ENCODE results near the gene NHERF2.

Gene NHERF2

DNA sequence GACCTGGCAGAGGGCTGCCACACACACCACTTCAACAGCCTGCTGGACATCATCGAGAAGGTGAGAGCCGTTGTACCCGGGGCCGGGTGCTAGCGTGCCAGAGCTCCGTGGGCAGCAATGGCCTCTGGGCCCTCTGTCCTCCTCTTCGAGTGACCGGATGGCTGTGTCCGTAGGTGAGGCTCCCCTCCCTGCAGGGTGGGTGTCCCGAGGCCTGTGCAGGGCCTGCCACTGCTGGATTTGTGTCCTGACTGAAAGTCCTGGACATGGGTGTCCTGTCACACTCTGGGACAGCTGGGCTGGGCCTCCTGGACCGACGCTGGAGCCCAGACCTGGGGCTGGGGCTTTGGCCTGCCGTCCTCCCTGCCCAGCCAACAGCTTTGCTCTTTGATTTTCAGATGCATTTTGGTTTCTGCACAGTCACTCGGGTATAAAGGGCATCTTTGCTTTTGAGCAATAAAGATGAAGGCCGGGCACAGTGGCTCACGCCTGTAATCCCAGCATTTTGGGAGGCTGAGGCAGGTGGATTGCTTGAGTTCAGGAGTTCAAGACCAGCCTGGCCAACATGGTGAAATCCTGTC is 37.8 kb downstream of the NHERF2 start:
- no peak for DNase-seq (ENCODE audit: low read depth)
- TF ChIP-seq, protein P1, sequence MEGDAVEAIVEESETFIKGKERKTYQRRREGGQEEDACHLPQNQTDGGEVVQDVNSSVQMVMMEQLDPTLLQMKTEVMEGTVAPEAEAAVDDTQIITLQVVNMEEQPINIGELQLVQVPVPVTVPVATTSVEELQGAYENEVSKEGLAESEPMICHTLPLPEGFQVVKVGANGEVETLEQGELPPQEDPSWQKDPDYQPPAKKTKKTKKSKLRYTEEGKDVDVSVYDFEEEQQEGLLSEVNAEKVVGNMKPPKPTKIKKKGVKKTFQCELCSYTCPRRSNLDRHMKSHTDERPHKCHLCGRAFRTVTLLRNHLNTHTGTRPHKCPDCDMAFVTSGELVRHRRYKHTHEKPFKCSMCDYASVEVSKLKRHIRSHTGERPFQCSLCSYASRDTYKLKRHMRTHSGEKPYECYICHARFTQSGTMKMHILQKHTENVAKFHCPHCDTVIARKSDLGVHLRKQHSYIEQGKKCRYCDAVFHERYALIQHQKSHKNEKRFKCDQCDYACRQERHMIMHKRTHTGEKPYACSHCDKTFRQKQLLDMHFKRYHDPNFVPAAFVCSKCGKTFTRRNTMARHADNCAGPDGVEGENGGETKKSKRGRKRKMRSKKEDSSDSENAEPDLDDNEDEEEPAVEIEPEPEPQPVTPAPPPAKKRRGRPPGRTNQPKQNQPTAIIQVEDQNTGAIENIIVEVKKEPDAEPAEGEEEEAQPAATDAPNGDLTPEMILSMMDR (IDR thresholded peaks at IDR 0.05; ENCODE audit: low read depth, low read length, missing control alignments) = no peak
- H3K4me3 ChIP-seq (ENCODE audit: low read depth, low read length) = no peak overlapping the region

DNA sequence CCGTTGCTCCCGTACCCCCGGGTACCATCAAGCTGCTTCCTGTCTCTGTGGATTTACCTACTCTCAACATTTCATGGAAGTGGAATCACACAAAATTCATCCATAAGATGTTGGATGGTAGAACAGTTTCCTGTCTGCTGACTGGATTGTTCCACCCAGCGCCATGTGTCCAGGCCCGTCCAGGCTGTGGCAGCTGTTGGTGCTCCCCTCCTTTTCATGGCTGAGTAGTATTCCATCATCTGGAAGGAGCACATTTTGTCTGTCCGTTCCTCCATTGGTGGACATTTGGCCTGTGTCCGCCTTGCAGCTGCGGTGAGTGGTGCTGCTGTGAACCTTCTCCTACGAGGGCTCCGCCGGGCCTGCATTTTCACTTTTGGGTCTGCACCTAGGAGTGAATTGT is 39.4 kb downstream of the NHERF2 start:
- TF ChIP-seq, protein P1 (IDR thresholded peaks at IDR 0.05; ENCODE audit: low read depth, low read length, missing control alignments) = no peak
- no peak for DNase-seq (ENCODE audit: low read depth)
- H3K4me3 ChIP-seq (ENCODE audit: low read depth, low read length) = no peak overlapping the region

DNA sequence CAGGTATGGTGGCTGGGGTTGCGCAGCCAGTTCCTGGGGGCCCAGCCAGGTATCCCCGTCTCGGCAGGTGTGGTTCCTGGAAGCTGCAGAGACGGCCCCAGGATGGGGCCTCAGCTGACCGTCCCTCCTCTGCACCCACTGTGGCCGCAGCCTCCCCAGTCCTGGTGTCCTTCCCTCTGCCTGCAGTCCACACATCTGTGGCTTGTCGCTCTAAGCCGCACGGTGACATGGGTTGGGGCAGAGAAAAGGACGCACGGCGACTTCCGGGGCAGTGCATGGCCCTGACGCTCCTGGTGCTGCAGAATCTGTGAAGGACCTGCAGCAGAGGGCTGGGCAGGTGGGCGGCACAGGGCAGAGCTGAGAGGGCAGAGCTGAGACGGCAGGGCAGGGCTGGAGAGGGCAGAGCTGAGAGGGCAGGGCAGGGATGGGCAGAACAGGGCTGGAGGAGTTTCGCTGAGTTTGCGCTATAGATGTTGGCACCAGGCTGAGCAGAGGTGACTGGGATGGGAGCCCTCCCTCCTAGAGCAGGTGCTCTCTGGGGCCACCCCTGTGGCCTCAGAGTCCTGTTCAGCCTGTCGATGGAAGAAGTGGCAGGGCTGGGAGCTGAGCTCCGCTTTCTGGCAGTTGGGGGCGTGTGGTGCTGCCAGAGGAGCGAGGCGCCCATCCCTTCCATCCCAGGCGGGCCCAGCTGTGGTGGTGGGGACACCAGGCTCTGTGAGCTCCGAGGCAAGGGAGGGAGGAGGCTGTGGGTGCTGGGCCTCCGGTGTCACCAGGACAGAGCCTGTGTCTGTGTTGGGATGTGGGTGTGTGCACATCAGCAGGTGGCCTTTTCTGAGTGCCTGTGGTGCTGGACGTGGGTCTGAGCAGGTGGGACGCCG is 44.1 kb downstream of the NHERF2 start:
- TF ChIP-seq, protein P1 (IDR thresholded peaks at IDR 0.05; ENCODE audit: low read depth, low read length, missing control alignments) = no peak
- DNase-seq (ENCODE audit: low read depth) = no peak
- no peak overlapping the region for H3K4me3 ChIP-seq (ENCODE audit: low read depth, low read length)

DNA sequence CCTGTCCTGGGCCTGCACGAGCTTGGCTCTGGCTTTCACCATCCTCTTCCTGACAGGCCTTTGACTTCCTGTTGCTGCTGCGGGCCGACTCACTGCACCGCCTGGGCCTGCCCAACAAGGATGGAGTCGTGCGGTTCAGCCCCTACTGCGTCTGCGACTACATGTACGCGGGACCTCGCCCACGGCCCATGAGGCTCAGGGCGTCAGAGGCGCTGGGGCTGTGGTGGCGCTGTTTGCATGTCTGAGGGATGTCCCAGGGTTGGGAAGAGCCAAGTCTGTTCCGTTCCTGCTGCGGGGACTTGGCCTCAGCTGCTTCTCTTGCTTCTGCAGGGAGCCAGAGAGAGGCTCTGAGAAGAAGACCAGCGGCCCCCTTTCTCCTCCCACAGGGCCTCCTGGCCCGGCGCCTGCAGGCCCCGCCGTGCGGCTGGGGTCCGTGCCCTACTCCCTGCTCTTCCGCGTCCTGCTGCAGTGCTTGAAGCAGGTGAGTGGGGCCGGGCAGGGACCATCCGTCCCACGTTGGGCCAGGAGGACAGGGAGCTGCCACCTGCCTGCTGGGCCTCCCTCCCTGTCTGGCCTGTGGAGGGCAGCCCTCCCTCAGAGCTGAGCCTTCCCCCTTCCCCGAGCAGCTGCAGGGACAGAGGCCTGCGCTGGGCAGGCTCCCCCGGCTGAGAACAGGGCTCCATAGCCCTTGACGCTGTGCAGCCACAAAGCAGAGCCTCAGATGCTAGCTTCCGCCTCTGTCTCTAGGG is 44.9 kb downstream of the NHERF2 start:
- TF ChIP-seq, protein P1 (IDR thresholded peaks at IDR 0.05; ENCODE audit: low read depth, low read length, missing control alignments) = no peak
- H3K4me3 ChIP-seq (ENCODE audit: low read depth, low read length) = no peak overlapping the region

DNA sequence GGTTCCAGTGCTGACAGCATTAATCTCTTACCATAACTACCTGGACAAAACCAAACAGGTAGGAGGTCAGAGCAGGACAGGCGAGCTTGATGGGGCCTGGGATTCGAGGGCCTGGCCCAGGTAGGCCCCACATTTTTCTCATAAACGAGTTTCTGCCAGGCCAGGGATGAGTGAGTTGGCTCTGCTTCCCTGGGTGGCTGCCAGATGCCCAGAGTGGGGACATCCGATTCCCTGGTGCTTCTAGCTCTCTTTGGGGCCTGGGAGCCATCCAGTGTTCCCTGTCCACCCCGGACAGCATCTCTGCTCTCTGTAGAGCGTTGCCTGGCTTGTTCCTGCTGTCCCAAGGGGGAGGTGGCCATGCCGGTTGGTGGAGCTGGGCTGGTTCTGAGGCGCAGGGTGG is 46.2 kb downstream of the NHERF2 start:
- no peak overlapping the region for H3K4me3 ChIP-seq (ENCODE audit: low read depth, low read length)
- TF ChIP-seq, protein P1 (IDR thresholded peaks at IDR 0.05; ENCODE audit: low read depth, low read length, missing control alignments) = no peak
- DNase-seq (ENCODE audit: low read depth) = no peak

More for the DNA sequence above, 44.9 kb downstream of the NHERF2 start:
- DNase-seq (ENCODE audit: low read depth) = no peak

DNA sequence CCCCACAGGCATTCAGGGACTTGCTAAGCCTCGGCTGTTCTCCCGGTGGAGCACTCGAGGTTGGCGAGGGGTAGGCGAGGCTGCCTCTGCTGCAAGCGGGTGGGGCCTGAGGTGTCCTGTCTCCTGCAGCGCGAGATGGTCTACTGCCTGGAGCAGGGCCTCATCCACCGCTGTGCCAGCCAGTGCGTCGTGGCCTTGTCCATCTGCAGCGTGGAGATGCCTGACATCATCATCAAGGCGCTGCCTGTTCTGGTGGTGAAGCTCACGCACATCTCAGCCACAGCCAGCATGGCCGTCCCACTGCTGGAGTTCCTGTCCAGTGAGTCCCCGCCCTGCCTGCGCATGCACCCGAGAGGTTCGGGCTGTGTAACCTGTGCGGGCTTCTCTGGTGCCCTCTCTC is 47.4 kb downstream of the NHERF2 start:
- TF ChIP-seq, protein P1 (IDR thresholded peaks at IDR 0.05; ENCODE audit: low read depth, low read length, missing control alignments) = no peak
- no peak for DNase-seq (ENCODE audit: low read depth)
- no peak overlapping the region for H3K4me3 ChIP-seq (ENCODE audit: low read depth, low read length)
